K562 (cell line): ENCODE measurements around the gene TNNT2.

Experiments
- ADNP ChIP-seq: fragments of 200-800 bp; sonication (Bioruptor generic); IDR thresholded peaks from 2 replicates; pipeline ENCODE4 v1.6.1; 2016; ENCODE audit warnings: missing genetic modification characterization, missing compliant biosample characterization
- MYBL2 ChIP-seq, 2 experiments: fragments of 450-650 bp in 1 of 2; sonication (generic) in 1 of 2; formaldehyde crosslinking in 1 of 2; IDR thresholded peaks; 2 replicates each; pipeline versions ENCODE4 v1.6.1 to v1.8.1; 2017 to 2022; ENCODE audit warnings: borderline replicate concordance in 1 of 2, inconsistent platforms in 1 of 2, low read depth in 1 of 2, mild to moderate bottlenecking in 1 of 2, missing genetic modification reagents in 1 of 2, moderate library complexity in 1 of 2
- PHF8 ChIP-seq: fragments of 200-600 bp; sonication (generic); IDR thresholded peaks from 2 replicates; pipeline ENCODE4 v1.6.1; 2012; ENCODE audit warnings: mixed run types, mild to moderate bottlenecking, inconsistent platforms, low read length, moderate library complexity, borderline replicate concordance
- ZFP1 ChIP-seq: fragments of 450-650 bp; formaldehyde crosslinking; IDR thresholded peaks from 2 replicates; pipeline ENCODE4 v1.4.0; 2020; ENCODE audit warnings: mild to moderate bottlenecking, mixed read lengths

GRCh38 chr1:201364808-201365105, 12.7 kb downstream of the TNNT2 start:
- TF ChIP-seq ZFP1 (CRISPR knock-in tag) (no peak), PHF8 (no peak), ADNP (tag) (no peak), MYBL2 (IDR thresholded peaks at IDR 0.05; ENCODE audit: low read depth) (no peak), MYBL2 (CRISPR knock-in tag; IDR thresholded peaks at IDR 0.05; ENCODE audit: borderline replicate concordance) (no peak)
